Measurements from ENCODE around the gene CD44. TPM values are rescaled to one million over a fixed set of nuclear protein-coding genes. Genes with fewer than 3 reads are reported as not detected.
"Not testable (repeated sequence)": the region's sequence is repeated elsewhere in the genome, so short reads cannot be mapped to it uniquely, and the experiment has no call there.

Gene CD44
- total RNA-seq, 1 donor: 1,071 TPM

- peaks cover 68% of the 10 kb centered on the region for H3K4me1 ChIP-seq (ENCODE audit: insufficient read depth, low read length)
- no peaks in the 10 kb centered on the region for H3K27me3 ChIP-seq (ENCODE audit: insufficient read depth, low read length)
- H3K4me3 ChIP-seq (ENCODE audit: low read length): no peak overlapping the region
- no peaks in the 10 kb centered on the region for H3K9me3 ChIP-seq (ENCODE audit: low read depth, low read length)
These were observed 75.3 kb downstream of the CD44 start for GRCh38 chr11:35214226-35214770.

DNA sequence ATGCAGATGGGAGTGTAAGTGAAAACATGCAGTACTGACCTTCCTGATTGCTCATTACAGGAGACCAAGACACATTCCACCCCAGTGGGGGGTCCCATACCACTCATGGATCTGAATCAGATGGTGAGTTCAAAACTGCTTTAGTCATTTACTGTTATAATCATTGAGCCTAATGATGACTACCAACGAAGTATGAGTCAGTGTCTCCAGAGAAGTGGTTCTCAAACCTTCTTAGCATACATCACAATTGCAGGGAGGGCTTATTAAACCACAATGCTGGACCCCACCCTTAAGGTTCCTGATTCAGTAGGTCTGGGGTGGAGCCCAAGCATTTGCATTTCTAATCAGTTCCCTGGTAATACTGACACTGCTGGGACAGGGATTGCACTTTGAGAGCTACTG lies 75.8 kb downstream of the CD44 start:
- Histone ChIP-seq H3K4me1 (ENCODE audit: insufficient read depth, low read length) (peaks cover 68% of the 10 kb centered on the region), H3K4me3 (ENCODE audit: low read length) (no peak overlapping the region)

DNA sequence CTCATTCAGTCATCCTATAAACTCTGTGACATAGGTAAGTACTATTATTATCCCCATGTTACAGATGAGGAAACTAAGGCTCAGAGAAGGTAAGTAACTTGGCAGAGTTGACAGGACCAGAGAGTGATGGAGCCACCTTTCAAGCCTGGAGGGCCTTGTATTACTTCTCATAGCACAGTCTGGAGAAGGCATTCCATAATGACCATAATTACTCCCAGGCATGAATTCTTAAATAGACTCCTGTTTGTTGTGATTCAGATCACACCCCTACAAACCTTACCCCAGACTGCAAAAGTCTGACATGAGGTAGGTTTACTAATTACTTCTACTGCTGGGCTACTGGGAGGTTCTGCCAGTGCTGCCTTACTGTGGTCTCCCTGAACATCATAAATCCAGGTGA lies 77.0 kb downstream of the CD44 start:
- Histone ChIP-seq H3K4me1 (ENCODE audit: insufficient read depth, low read length) (peaks cover 62% of the 10 kb centered on the region), H3K9me3 (ENCODE audit: low read depth, low read length) (no peaks in the 10 kb centered on the region), H3K4me3 (ENCODE audit: low read length) (no peak overlapping the region), H3K27me3 (ENCODE audit: insufficient read depth, low read length) (no peaks in the 10 kb centered on the region)

More for the DNA sequence above, 75.8 kb downstream of the CD44 start:
- H3K9me3 ChIP-seq (ENCODE audit: low read depth, low read length): no peaks in the 10 kb centered on the region
- H3K27me3 ChIP-seq (ENCODE audit: insufficient read depth, low read length): no peaks in the 10 kb centered on the region

- Histone ChIP-seq H3K27me3 (ENCODE audit: insufficient read depth, low read length) (no peaks in the 10 kb centered on the region), H3K9me3 (ENCODE audit: low read depth, low read length) (no peaks in the 10 kb centered on the region), H3K4me3 (ENCODE audit: low read length) (no peak overlapping the region), H3K4me1 (ENCODE audit: insufficient read depth, low read length) (peaks cover 55% of the 10 kb centered on the region)
These were observed 78.1 kb downstream of the CD44 start for GRCh38 chr11:35216962-35217678.

DNA sequence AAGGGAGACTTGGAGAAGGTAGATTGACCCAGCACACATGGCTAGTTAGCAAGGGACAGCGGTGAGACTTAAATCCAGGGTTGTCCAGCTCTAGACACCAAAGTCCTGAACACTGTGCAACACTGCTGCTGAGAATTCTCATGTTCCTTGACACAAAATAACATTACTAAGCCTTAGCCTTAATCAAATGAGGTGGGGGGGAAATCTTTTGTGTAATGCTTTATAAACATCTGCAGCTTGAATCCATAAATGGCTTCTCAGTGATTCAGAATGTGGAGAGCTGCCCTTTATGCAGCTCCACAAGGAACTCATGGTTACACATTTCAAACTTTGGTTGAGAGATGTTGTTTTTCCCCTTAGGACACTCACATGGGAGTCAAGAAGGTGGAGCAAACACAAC lies 80.0 kb downstream of the CD44 start:
- H3K9me3 ChIP-seq (ENCODE audit: low read depth, low read length): no peaks in the 10 kb centered on the region
- no peak overlapping the region for H3K4me3 ChIP-seq (ENCODE audit: low read length)
- H3K27me3 ChIP-seq (ENCODE audit: insufficient read depth, low read length): no peaks in the 10 kb centered on the region
- H3K4me1 ChIP-seq (ENCODE audit: insufficient read depth, low read length): peaks cover 37% of the 10 kb centered on the region

DNA sequence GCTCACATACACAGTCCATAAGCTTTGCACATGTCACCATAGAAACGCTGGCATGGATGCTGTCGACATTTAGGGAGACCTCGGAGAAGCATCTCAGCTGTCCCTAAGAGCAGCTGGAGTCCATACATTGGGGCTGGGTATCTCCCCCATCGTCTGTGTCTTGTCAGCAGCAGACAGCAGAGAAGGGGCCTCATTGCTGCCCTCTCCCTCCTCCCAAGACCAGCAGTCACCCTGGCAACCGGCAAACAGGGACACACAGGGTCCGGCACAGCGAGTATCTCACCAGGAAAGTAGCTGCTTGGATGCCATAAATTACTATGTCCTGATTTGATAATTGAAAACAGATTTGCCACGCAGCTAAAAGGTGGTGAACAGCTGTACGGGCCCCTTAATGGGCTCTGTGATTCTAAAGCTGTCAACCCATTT lies 84.4 kb downstream of the CD44 start:
- Histone ChIP-seq H3K9me3 (ENCODE audit: low read depth, low read length) (no peaks in the 10 kb centered on the region), H3K4me1 (ENCODE audit: insufficient read depth, low read length) (peaks cover 23% of the 10 kb centered on the region), H3K27me3 (ENCODE audit: insufficient read depth, low read length) (no peaks in the 10 kb centered on the region), H3K4me3 (ENCODE audit: low read length) (no peak overlapping the region)

DNA sequence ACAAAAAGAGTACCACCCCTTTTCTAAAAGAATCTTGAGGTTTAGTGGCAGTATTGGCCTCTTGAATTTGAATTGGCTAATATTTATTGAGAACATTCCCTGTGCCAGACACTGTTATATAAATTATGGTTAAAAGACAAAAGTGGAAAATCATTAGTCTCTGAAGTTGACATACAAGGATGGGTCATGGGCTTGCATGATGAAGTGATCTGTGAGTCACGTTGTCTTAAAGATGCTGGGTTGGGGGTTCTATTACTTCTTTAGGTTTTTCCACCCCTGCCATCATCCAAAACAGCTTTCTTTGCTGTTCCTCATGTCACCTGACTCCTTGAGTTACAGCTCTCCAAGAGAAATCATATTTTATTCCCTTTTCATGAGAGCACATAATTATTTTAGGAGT lies 85.0 kb downstream of the CD44 start:
- H3K27me3 ChIP-seq (ENCODE audit: insufficient read depth, low read length): no peaks in the 10 kb centered on the region
- peaks cover 29% of the 10 kb centered on the region for H3K4me1 ChIP-seq (ENCODE audit: insufficient read depth, low read length)
- H3K9me3 ChIP-seq (ENCODE audit: low read depth, low read length): no peaks in the 10 kb centered on the region
- no peak overlapping the region for H3K4me3 ChIP-seq (ENCODE audit: low read length)

- Histone ChIP-seq H3K4me3 (ENCODE audit: low read length) (no peak overlapping the region), H3K4me1 (ENCODE audit: insufficient read depth, low read length) (peaks cover 31% of the 10 kb centered on the region), H3K9me3 (ENCODE audit: low read depth, low read length) (no peaks in the 10 kb centered on the region), H3K27me3 (ENCODE audit: insufficient read depth, low read length) (no peaks in the 10 kb centered on the region)
These were observed 87.1 kb downstream of the CD44 start for GRCh38 chr11:35225946-35226520.

DNA sequence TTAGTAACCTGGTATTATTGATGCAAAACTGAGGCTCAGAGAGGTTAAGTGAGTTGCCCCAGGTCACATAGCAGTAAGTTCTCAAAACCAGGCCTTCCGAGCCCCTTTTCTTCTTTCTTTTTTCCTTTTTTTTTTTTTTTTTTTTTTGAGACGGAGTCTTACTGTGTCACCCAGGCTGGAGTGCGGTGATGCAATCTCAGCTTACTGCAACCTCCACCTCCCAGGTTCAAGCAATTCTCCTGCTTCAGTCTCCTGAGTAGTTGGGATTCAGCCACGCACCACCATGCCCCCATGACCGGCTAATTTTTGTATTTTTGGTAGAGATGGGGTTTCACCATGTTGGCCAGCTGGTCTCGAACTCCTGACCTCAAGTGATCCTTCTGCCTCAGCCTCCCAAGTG lies 87.8 kb downstream of the CD44 start:
- not testable (repeated sequence) for H3K4me3 ChIP-seq (ENCODE audit: low read length); H3K9me3 ChIP-seq (ENCODE audit: low read depth, low read length); H3K27me3 ChIP-seq (ENCODE audit: insufficient read depth, low read length)
- H3K4me1 ChIP-seq (ENCODE audit: insufficient read depth, low read length): peaks cover 31% of the 10 kb centered on the region

DNA sequence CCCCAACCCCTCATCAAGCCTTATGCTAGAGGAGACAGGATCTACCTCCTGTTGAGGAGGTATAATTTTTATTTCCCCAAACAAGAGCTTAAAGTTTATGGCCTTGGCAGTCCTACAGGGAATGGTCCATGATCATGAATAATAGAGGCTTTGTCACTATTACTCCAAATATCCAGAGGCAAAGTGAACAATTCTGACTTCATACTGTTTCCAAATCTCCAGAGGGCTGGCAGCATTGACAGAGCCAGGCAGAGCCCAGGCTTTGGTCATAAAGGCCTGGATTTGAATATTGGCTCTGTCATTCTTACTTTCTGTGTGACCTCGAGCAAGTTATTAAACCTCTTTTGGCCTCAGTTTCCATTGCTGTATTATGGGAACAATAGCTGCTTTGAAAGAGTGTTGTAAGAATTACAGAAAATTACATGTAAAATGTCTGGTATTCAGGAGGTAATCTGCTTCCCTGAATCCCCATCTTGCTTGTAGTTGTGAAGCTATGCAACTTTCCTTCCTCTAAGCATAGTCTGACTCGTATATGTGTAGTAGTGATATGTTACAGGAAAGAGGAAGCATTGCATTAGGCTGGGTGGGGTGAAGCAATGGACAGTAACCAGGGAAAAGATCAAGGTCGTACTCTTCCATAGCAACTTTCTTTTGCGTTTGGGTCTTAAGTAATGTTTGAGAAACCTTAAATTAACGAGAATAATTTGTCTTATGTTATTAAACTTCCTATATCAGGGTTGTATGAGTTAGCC lies 88.8 kb downstream of the CD44 start:
- no peaks in the 10 kb centered on the region for H3K9me3 ChIP-seq (ENCODE audit: low read depth, low read length)
- no peak overlapping the region for H3K4me3 ChIP-seq (ENCODE audit: low read length)
- no peaks in the 10 kb centered on the region for H3K27me3 ChIP-seq (ENCODE audit: insufficient read depth, low read length)
- H3K4me1 ChIP-seq (ENCODE audit: insufficient read depth, low read length): peaks cover 31% of the 10 kb centered on the region

DNA sequence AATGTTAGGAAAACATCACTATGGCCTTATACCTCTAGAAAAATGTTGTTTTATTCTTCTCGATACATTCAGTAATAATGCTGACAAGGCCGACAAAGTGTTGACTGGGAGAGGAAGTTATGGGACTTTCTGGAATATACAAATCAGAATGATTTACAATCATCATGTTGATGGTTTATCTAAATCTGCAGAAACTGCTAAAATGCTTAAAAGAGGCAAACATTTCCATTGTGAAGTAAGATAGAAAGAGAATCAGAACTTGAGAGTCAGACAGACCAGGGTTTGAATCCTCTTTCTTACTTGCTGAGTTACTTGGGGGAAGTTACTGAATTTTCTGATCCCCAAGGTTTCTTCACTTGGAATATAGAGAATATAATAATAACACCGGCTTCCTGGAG lies 89.4 kb downstream of the CD44 start:
- H3K4me3 ChIP-seq (ENCODE audit: low read length): no peak overlapping the region
- no peaks in the 10 kb centered on the region for H3K9me3 ChIP-seq (ENCODE audit: low read depth, low read length)
- H3K27me3 ChIP-seq (ENCODE audit: insufficient read depth, low read length): no peaks in the 10 kb centered on the region
- H3K4me1 ChIP-seq (ENCODE audit: insufficient read depth, low read length): peaks cover 31% of the 10 kb centered on the region

DNA sequence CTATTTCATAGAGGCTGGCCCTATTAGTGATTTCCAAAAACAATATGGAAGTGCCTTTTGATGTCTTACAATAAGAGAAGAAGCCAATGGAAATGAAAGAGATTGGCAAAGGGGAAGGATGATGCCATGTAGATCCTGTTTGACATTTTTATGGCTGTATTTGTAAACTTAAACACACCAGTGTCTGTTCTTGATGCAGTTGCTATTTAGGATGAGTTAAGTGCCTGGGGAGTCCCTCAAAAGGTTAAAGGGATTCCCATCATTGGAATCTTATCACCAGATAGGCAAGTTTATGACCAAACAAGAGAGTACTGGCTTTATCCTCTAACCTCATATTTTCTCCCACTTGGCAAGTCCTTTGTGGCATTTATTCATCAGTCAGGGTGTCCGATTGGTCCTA lies 91.4 kb downstream of the CD44 start:
- peaks cover 31% of the 10 kb centered on the region for H3K4me1 ChIP-seq (ENCODE audit: insufficient read depth, low read length)
- H3K9me3 ChIP-seq (ENCODE audit: low read depth, low read length): no peaks in the 10 kb centered on the region
- no peaks in the 10 kb centered on the region for H3K27me3 ChIP-seq (ENCODE audit: insufficient read depth, low read length)
- H3K4me3 ChIP-seq (ENCODE audit: low read length): no peak overlapping the region

- H3K4me3 ChIP-seq (ENCODE audit: low read length): no peak overlapping the region
- no peaks in the 10 kb centered on the region for H3K27me3 ChIP-seq (ENCODE audit: insufficient read depth, low read length)
- H3K9me3 ChIP-seq (ENCODE audit: low read depth, low read length): no peaks in the 10 kb centered on the region
- H3K4me1 ChIP-seq (ENCODE audit: insufficient read depth, low read length): peaks cover 34% of the 10 kb centered on the region
These were observed 92.3 kb downstream of the CD44 start for GRCh38 chr11:35231076-35231860.

GRCh38 chr11:35232891-35233330 lies 93.9 kb downstream of the CD44 start:
- Histone ChIP-seq H3K4me3 (ENCODE audit: low read length) (no peak overlapping the region), H3K4me1 (ENCODE audit: insufficient read depth, low read length) (peaks cover 34% of the 10 kb centered on the region), H3K27me3 (ENCODE audit: insufficient read depth, low read length) (no peaks in the 10 kb centered on the region), H3K9me3 (ENCODE audit: low read depth, low read length) (no peaks in the 10 kb centered on the region)

DNA sequence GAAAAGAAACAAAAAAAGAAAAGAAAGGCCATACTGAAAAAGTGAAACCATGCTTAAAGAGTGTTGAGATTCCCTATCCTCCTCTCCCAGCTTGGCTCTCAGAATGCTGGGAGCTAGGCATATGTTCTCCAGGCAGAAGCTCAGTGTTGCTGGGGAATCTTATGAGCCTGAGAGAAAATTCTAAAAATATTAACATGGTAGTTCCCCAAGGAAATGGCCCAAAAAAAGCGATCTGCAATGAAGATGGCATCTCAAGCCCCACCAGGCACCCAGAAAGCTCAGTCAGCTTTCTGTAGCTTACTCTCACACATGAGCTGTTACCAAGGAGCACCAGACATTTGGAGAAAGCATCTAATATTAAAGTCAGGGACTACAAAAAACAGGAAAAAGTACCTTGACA lies 94.5 kb downstream of the CD44 start:
- no peaks in the 10 kb centered on the region for H3K27me3 ChIP-seq (ENCODE audit: insufficient read depth, low read length)
- no peaks in the 10 kb centered on the region for H3K9me3 ChIP-seq (ENCODE audit: low read depth, low read length)
- peaks cover 34% of the 10 kb centered on the region for H3K4me1 ChIP-seq (ENCODE audit: insufficient read depth, low read length)
- H3K4me3 ChIP-seq (ENCODE audit: low read length): no peak overlapping the region
